ENCODE results near the gene RIMS1. TPM values are rescaled to one million over a fixed set of nuclear protein-coding genes. Genes with fewer than 3 reads are reported as not detected.

Gene RIMS1
- total and polyA plus RNA-seq, 2 of the 13 experiments (the other 11 are each of a cell fraction or from before 2014, with no cell fraction given): not detected

DNA sequence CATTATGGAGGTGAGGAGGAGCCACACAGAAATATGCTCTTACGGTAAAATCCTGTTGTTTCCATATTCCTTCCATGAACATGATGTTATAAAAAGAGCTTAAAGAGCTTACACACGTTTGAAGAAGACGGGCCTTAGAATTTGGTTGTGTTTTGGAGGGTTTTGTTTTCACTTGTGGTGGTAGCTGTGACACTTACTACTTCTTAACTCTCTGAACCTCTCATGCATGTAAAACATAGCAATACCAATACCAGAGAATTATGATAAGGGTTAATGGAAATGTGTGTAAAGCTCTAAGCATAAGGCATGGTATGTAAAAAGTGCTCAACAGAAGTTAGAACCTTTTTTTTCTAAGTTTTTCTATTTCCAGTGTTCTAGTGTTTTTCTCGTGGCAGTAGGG is 479.4 kb downstream of the RIMS1 start:
- intact Hi-C loops (cut with micrococcal nuclease; ENCODE audit: unreplicated experiment): loop anchor here (5.0 kb wide), 1 partner anchor 617 kb away; no protein-coding TSS in a partner anchor

DNA sequence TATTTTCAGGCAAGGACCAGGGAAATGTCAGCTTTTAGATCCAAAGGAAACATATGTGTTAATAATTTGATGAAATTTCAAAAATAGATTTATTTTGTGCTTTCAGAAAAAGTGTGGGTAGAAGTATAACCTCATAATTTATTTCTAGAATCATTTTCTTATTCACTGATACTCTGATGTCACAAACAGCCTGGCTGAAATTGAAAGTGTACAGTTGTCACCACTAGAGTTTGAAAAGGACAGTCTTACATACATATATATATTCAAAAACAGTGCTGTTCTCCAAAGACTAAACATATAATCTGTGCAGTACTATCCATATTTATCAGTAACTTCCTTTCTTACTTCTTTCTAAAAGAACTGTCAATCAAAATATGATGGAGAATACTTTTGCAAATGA is 481.1 kb downstream of the RIMS1 start:
- in situ Hi-C loops (cut with HindIII; ENCODE audit: extremely low pct_ligation_motif_present, low pct_unique_long_range_greater_than_20kb): no loop called here
- Histone ChIP-seq H3K9me3 (ENCODE audit: low read length) (no peaks in the 10 kb centered on the region), H2AFZ (ENCODE audit: low read length) (no peak overlapping the region), H3K9ac (ENCODE audit: insufficient read depth, low read depth, low read length) (no peak overlapping the region), H4K20me1 (ENCODE audit: insufficient read depth, low read length) (no peaks in the 10 kb centered on the region), H3K4me3 (replicated peaks in 1 of 3; ENCODE audit: insufficient read depth in 1 of 3, low read depth in 2 of 3, low read length in 3 of 3) (no peak overlapping the region), H3K4me2 (ENCODE audit: low read depth, low read length) (no peak overlapping the region), H3K27me3 (ENCODE audit: control insufficient read depth in 1 of 2, insufficient read depth in 2 of 2, low read length in 2 of 2) (no peaks in the 10 kb centered on the region), H3K36me3 (replicated peaks in 1 of 2; ENCODE audit: control insufficient read depth in 1 of 2, insufficient read depth in 2 of 2, low read length in 2 of 2) (no peaks in the 10 kb centered on the region), H3K4me1 (ENCODE audit: insufficient read depth, low read length) (no peaks in the 10 kb centered on the region), H3K27ac (ENCODE audit: extremely low read length, insufficient read depth, low read length) (no peak overlapping the region), H3K79me2 (ENCODE audit: insufficient read depth, low read length) (no peaks in the 10 kb centered on the region)
- intact Hi-C loops (cut with micrococcal nuclease; ENCODE audit: unreplicated experiment): loop anchor here (5.0 kb wide), 1 partner anchor 615 kb away; no protein-coding TSS in a partner anchor
- DNase-seq (ENCODE audit: low spot score) (no peak), ATAC-seq (no peak), FAIRE-seq (no peak)
- CTCF ChIA-PET (ENCODE audit: low intra/inter-chr PET ratio, low total read pairs): no interaction called here
- no TSS peak for BruUV-seq (replicated peaks)
- POLR2A ChIA-PET: no interaction called here
- TF ChIP-seq FOXK2 (IDR thresholded peaks at IDR 0.05) (no peak), CBX5 (CRISPR knock-in tag; IDR thresholded peaks at IDR 0.05; ENCODE audit: borderline replicate concordance) (no peak), ZNF12 (CRISPR knock-in tag; IDR thresholded peaks at IDR 0.05) (no peak), KLF16 (CRISPR knock-in tag; IDR thresholded peaks at IDR 0.05) (no peak), ZNF737 (CRISPR knock-in tag; IDR thresholded peaks at IDR 0.05; ENCODE audit: borderline replicate concordance) (no peak), ZNF432 (CRISPR knock-in tag; IDR thresholded peaks at IDR 0.05; ENCODE audit: borderline replicate concordance) (no peak), HES4 (CRISPR knock-in tag; IDR thresholded peaks at IDR 0.05; ENCODE audit: borderline replicate concordance) (no peak), ZNF232 (CRISPR knock-in tag; IDR thresholded peaks at IDR 0.05; ENCODE audit: borderline replicate concordance) (no peak), ZNF512 (CRISPR knock-in tag; IDR thresholded peaks at IDR 0.05) (no peak), SP140L (CRISPR knock-in tag; IDR thresholded peaks at IDR 0.05; ENCODE audit: borderline replicate concordance) (no peak), NAIF1 (CRISPR knock-in tag; IDR thresholded peaks at IDR 0.05; ENCODE audit: borderline replicate concordance) (no peak), EP300 (IDR thresholded peaks at IDR 0.05; ENCODE audit: low read depth in 2 of 2, low read length in 2 of 2) (no peak), EP300 (CRISPR knock-in tag; IDR thresholded peaks at IDR 0.05; ENCODE audit: borderline replicate concordance) (no peak), ZNF562 (CRISPR knock-in tag; IDR thresholded peaks at IDR 0.05; ENCODE audit: borderline replicate concordance) (no peak)
- TF ChIP-seq, protein P1, sequence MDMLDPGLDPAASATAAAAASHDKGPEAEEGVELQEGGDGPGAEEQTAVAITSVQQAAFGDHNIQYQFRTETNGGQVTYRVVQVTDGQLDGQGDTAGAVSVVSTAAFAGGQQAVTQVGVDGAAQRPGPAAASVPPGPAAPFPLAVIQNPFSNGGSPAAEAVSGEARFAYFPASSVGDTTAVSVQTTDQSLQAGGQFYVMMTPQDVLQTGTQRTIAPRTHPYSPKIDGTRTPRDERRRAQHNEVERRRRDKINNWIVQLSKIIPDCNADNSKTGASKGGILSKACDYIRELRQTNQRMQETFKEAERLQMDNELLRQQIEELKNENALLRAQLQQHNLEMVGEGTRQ (IDR thresholded peaks at IDR 0.05; ENCODE audit: low read depth, low read length): no peak
- TF ChIP-seq, protein P1 (CRISPR knock-in tag; IDR thresholded peaks at IDR 0.05; ENCODE audit: borderline replicate concordance): no peak

More for the DNA sequence above, 479.4 kb downstream of the RIMS1 start:
- Histone ChIP-seq H3K9ac (ENCODE audit: insufficient read depth, low read depth, low read length) (no peak overlapping the region), H3K27me3 (ENCODE audit: control insufficient read depth in 1 of 2, insufficient read depth in 2 of 2, low read length in 2 of 2) (no peaks in the 10 kb centered on the region), H3K9me3 (ENCODE audit: low read length) (no peaks in the 10 kb centered on the region), H3K79me2 (ENCODE audit: insufficient read depth, low read length) (no peaks in the 10 kb centered on the region), H3K27ac (ENCODE audit: extremely low read length, insufficient read depth, low read length) (no peak overlapping the region), H4K20me1 (ENCODE audit: insufficient read depth, low read length) (no peaks in the 10 kb centered on the region), H3K4me2 (ENCODE audit: low read depth, low read length) (no peak overlapping the region), H3K4me3 (replicated peaks in 1 of 3; ENCODE audit: insufficient read depth in 1 of 3, low read depth in 2 of 3, low read length in 3 of 3) (no peak overlapping the region), H2AFZ (ENCODE audit: low read length) (no peak overlapping the region), H3K4me1 (ENCODE audit: insufficient read depth, low read length) (no peaks in the 10 kb centered on the region), H3K36me3 (replicated peaks in 1 of 2; ENCODE audit: control insufficient read depth in 1 of 2, insufficient read depth in 2 of 2, low read length in 2 of 2) (no peaks in the 10 kb centered on the region)
- whole genome bisulfite sequencing (ENCODE audit: low lambda C conversion rate): 3% methylated on average over 4 of the region's 4 CpGs
- ChIA-PET POLR2A (no interaction called here), CTCF (ENCODE audit: low intra/inter-chr PET ratio, low total read pairs) (no interaction called here)
- ATAC-seq (no peak), DNase-seq (ENCODE audit: low spot score) (no peak), FAIRE-seq (no peak)
- in situ Hi-C loops (cut with HindIII; ENCODE audit: extremely low pct_ligation_motif_present, low pct_unique_long_range_greater_than_20kb): no loop called here
- TF ChIP-seq ZNF570 (CRISPR knock-in tag; IDR thresholded peaks at IDR 0.05; ENCODE audit: borderline replicate concordance) (no peak), AKAP8 (CRISPR knock-in tag; IDR thresholded peaks at IDR 0.05) (no peak), XBP1 (CRISPR knock-in tag; IDR thresholded peaks at IDR 0.05) (no peak)
- BruUV-seq (replicated peaks): no TSS peak

Data from HepG2 (cell line).